ENCODE results near the gene PLTP. TPM values are rescaled to one million over a fixed set of nuclear protein-coding genes. Genes with fewer than 3 reads are reported as not detected.
A peak's percentile ranks its signal among the peaks of the same experiment; 100 is the strongest.

Gene PLTP
- total RNA-seq, 1 experiment from 2014 or later = 62.5 TPM

DNA sequence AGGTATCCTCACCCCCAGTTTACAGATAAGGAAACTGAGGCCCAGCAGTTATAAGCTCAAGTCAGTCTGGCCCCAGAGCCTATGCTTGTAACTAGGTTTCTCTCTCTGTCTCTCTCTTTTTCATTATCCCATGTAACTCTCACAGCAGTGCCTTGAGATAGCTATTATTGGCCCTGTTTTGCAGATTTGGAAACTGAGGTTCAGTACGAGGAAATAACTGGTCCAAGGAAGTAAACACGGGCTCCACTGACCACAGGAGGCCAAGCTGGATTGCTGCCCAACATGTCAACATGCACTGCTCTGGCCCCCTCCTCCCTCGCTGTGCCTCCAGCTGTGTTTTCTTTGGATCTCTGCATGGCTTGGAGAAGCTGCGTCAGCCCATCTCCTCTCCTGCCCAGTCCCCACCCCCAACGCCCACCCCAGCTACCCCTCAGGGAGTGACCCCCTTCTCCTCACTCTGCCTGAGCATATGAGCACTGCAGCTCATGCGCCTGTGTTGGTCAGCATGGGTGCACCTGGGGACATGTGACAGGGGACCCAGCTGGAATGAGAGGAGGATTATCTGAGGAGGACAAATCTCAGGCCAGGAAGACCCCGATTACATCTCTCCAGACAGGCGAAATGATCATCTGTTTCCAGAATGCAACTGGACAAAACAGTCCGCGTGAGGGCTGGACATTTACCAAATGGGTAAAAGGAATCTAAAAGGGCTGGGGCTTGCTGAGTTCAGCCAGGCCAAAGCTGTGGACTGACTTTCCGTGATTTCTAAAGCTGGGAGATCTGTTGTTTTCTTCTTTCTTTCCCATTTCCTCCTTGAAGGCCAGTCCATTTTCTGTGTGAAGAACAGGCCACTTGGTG is 7.8 kb upstream of the PLTP start:
- Histone ChIP-seq H3K79me2 (ENCODE audit: insufficient read depth, low read length) (no peaks in the 10 kb centered on the region), H2AFZ (ENCODE audit: low read length) (no peak overlapping the region), H3K18ac (ENCODE audit: insufficient read length, low read depth, low read length) (no peak overlapping the region), H3K9me3 (ENCODE audit: control insufficient read depth, low read depth, low read length) (no peaks in the 10 kb centered on the region), H3K4ac (ENCODE audit: low read depth, low read length) (no peak overlapping the region), H2BK20ac (ENCODE audit: low read depth, low read length, poor library complexity, severe bottlenecking) (no peak overlapping the region), H4K91ac (ENCODE audit: insufficient read length, low read depth, low read length) (no peak overlapping the region), H4K20me1 (ENCODE audit: control insufficient read depth, insufficient read depth, insufficient read length) (no peaks in the 10 kb centered on the region), H3K23ac (ENCODE audit: insufficient read length, low read depth, low read length) (no peak overlapping the region), H3K14ac (ENCODE audit: insufficient read depth, low read length) (no peak overlapping the region), H3K4me2 (ENCODE audit: insufficient read depth, insufficient read length, low read length) (no peak overlapping the region), H4K8ac (replicated peaks; ENCODE audit: insufficient read length, low read depth, low read length) (no peak overlapping the region), H3K27ac (ENCODE audit: insufficient read length, low read depth, low read length) (no peak overlapping the region), H3K23me2 (ENCODE audit: insufficient read length, low read depth, low read length, poor library complexity, severe bottlenecking) (no peaks in the 10 kb centered on the region), H4K5ac (ENCODE audit: insufficient read length, low read depth, low read length) (peak overlapping the region; percentile 24), H2BK120ac (ENCODE audit: low read depth, low read length, poor library complexity, severe bottlenecking) (no peak overlapping the region), H3K9ac (ENCODE audit: extremely low read depth, insufficient read length, low read length) (no peak overlapping the region), H3T11ph (ENCODE audit: low read length) (no peak overlapping the region), H2BK5ac (ENCODE audit: insufficient read length, low read length) (no peak overlapping the region), H2BK12ac (ENCODE audit: insufficient read length, low read depth, low read length) (no peak overlapping the region), H2AK5ac (ENCODE audit: insufficient read length, low read length) (no peak overlapping the region), H3K56ac (ENCODE audit: insufficient read length, low read depth, low read length) (no peak overlapping the region), H2BK15ac (ENCODE audit: low read depth, low read length) (no peak overlapping the region), H3K27me3 (ENCODE audit: insufficient read depth, low read length) (no peaks in the 10 kb centered on the region), H3K79me1 (ENCODE audit: insufficient read depth, low read depth, low read length, poor library complexity, severe bottlenecking) (no peaks in the 10 kb centered on the region), H3K4me1 (ENCODE audit: insufficient read depth, low read length) (no peaks in the 10 kb centered on the region)
- Mint-ChIP-seq H3K4me3 (no peak overlapping the region), H3K9me3 (no peaks in the 10 kb centered on the region), H3K36me3 (ENCODE audit: insufficient read depth in 1 of 3, low read depth in 3 of 3) (no peaks in the 10 kb centered on the region), H3K4me1 (peaks cover 7 to 13% of the 10 kb centered on the region in 2 experiments; a peak in 3 of 4 replicates), H3K27ac (peak overlapping the region in 1 of 3 experiments; percentile 47; a peak in 2 of 7 replicates), H3K27me3 (ENCODE audit: low read depth) (peaks cover 6% of the 10 kb centered on the region)
- DNase-seq = no peak
- TF ChIP-seq, protein P1, sequence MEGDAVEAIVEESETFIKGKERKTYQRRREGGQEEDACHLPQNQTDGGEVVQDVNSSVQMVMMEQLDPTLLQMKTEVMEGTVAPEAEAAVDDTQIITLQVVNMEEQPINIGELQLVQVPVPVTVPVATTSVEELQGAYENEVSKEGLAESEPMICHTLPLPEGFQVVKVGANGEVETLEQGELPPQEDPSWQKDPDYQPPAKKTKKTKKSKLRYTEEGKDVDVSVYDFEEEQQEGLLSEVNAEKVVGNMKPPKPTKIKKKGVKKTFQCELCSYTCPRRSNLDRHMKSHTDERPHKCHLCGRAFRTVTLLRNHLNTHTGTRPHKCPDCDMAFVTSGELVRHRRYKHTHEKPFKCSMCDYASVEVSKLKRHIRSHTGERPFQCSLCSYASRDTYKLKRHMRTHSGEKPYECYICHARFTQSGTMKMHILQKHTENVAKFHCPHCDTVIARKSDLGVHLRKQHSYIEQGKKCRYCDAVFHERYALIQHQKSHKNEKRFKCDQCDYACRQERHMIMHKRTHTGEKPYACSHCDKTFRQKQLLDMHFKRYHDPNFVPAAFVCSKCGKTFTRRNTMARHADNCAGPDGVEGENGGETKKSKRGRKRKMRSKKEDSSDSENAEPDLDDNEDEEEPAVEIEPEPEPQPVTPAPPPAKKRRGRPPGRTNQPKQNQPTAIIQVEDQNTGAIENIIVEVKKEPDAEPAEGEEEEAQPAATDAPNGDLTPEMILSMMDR (conservative IDR thresholded peaks at IDR 0.05) = no peak
- no CpG with 5 or more reads among the region's 11 CpGs for WGBS (ENCODE audit: extremely low coverage, insufficient read length, low lambda C conversion rate)
